Renal cortex interstitium (tissue), 11 donors: Measurements from ENCODE around the gene ARFGAP2. TPM values are rescaled to one million over a fixed set of nuclear protein-coding genes. Genes with fewer than 3 reads are reported as not detected.
A peak's percentile ranks its signal among the peaks of the same experiment; 100 is the strongest.

ENCODE experiments used
- DNase-seq, 11 donors: peaks; one replicate each; pipeline ENCODE4 v3.0.0-alpha.2; 2013; ENCODE audit warnings: low read depth in 9 of 11, low spot score in 4 of 11; ENCODE audit errors: extremely low read depth in 1 of 11
- polyA plus RNA-seq, 3 donors: library from polyadenylated mRNA; unstranded; fragments of 120-200 nt; gene quantifications; one replicate each; pipeline ENCODE4 v1.2.1, GENCODE V29; 2013; ENCODE audit not compliant: insufficient read length in 3 of 3

The ARFGAP2 gene
- polyA plus RNA-seq, 3 donors, result 80.8 to 93.3 (median 88.9) TPM

DNA sequence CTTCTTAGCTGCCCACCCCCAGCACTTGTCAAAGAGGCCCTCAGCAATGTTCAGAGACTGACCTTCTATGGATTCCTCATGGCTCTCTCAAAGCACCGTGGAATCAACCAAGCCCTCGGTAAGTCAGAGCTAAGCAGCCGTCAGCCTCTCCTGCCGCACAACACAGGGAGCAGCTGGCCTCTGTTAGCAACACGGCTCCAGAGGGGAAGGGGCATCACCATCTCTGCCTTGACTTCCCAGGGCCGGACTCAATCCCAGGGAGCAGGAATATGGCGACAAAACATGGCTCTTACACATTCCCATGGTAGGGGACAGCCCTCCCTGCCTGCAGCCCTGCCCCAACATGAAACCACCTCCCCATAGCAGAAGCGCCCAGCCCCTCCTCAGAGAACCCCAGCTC is 18.9 kb downstream of the ARFGAP2 start:
- no peak for DNase-seq

DNA sequence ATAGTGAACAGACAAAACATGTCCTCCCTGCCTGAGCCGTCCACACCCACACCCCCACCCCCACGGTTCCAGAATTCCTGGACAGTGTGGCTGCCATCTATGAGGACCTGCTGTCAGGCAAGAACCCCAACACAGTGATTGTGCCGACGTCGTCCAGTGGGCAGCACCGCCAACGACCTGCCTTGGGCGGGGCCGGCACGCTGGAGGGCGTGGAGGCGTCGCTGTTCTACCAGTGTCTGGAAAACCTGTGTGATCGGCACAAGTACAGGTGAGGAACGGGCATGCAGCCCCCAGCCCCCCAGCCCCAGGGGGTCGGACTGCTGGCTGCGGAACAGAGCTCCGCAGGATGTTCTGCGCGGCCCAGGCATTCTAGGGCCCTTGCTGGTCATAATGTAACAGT is 19.7 kb downstream of the ARFGAP2 start:
- no peak for DNase-seq

DNA sequence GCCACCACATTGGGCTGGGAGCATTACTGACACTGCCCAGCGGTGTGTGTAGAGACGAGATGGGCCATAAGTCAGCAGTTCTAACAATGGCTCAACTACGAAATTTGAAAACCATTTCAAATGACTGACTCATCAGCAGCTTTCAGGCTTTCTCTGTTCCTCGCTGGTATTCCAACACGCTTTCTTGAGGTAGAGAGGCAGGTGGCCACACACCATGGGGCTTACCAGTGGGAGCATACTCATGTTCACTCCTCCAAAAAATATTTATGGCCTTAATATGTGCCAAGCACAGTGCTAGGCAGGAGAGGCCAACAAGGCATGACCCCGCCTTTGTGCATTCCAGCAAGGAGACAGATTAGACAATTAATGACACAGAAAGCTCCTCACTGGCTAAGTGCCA is 20.3 kb downstream of the ARFGAP2 start:
- DNase-seq, result no peak

DNA sequence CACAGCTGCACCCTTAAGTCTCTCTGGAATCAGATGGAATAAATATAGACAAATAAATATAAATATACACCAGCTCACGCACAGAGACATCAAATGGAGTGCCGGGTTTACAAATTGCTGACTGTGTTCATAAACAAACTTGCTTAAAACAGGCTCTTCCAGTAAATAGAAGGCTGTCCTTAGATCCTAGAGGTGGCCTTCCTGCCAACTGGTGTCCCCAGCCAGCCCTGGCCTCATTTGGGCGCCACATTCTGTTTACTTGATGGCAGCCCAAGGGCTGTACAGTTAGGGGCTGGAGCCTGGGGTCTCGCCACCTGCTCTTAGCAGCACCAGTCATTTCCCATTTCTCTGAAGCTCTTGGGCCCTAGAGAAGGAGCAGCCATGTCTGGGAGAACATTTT is 20.8 kb downstream of the ARFGAP2 start:
- no peak for DNase-seq

DNA sequence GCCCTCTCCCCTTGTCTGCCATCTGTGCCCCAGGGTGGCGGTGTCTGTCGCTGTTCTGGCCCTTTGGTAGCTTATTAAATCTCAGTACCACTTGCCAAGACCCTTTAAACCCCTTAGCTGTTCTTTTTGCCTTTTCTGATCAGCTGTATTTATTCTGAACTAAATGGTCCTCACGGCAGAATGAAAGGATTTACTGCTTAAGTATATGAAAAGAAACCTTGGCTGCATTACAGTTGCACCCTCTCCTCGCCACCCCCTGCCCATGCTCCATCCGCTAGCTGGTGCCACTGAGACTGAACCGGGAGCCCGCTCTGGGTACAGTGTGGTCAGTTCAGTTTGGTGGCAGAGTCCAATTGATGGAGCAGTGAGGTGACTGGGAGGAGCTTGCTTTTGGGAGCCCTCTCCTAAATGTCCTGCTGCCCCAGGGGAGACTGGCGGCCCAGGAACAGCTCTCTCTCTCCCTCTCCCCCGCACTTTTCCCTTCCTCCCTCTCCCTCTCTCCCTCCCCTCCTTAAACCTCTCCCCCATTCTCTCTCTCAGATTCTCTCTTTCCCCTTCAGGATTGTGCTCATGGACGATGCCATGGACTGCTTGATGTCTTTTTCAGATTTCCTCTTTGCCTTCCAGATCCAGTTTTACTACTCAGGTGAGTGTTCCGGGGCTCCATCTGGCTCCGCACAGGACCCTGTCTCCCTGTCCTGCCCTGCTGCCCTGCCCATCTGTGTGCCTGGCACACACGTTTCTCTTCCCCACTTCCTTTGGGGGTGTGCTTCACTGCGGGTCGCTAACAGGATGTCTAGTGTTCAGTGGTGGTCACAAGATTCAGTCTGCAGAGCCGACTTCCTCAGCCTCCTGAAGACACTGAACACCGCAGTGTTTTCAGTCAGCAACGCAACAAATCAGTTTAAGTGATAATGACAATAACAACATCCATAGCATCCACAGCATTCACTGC is 21.8 kb downstream of the ARFGAP2 start:
- DNase-seq, result no peak

DNA sequence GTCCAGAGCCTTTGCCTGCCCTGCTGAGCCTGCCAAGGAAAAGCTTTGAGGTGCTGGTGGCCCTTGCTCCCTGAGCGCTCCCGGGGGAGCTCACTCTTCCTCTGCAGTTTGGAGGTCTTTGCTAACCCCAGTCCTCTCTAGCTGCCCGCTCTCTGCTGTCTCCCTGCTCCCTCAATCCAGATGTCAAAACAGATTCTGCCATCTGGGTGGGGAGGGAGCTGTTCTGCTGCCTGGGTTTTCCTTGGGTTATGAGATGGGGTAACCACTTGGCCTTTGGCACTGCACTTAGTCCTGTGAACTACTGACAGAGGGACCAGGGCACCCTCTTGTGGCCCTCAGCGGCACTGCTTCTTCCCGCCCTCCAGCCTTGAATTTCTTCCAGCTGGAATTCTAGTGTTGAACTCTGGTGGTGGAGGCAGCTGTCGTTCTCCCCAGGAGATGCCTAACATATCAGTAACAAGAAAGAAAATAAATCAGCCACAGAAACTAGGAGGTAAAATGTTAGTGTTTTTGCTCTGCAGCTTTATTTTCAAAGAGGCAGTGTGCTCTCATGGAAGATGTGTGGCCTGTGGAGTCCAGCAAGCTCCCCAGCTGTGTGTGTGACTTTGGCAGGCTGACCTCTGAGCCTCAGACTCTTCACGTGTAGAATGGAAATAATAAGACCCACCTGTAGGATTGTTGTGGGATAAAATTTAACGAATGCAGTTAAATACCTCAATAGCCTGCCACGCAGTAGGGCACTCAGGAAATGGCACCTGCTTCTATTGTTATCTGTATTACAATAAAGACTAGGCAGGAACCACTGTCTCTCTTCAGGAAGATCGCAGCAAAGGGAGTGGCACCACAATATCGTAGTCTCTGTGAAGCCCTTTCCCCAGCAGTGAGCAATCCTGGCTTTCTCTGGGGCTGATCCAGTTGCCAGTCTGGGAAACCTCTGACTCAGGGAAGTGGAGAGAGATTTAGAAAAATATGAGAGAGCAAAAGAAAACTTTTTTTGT is 23.4 kb downstream of the ARFGAP2 start:
- peak; percentile 53 to 76 (median 68) for DNase-seq

DNA sequence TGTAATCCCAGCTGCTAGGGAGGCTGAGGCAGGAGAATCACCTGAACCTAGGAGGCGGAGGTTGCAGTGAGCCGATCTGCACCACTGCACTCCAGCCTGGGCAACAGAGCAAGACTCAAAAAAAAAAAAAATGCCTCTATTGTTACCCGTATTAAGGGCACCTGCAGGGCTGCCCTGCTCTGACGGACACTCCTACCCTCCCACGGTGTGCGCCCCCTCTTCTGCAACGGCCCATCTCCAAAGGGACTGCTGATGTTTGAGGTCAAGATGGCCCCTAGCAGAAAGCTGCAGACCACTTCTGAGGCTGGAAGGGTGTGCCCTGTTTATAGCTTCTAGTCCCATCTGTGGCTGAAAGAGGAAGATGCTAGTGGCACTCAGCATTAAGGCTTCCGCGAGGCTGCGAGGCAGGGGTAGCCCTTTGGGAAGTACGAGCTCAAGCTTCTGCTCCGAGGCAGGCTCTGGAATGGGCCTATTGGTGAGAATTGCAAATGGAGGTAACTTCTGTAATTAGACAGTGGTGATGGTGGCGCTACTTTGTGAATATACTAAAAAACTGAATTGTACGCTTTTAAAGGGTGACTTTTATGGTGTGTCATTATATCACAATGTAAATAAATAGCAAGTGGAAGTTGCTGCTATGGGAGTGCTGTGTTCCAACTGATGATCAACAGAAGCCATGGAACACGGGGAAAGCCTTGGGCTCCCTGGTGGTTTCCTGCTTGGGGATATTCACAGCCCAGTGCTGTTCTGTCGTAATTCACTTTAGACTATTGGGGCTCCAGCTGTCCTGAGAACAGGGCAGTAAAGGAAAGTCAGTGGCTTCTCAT is 24.3 kb downstream of the ARFGAP2 start:
- no peak for DNase-seq

DNA sequence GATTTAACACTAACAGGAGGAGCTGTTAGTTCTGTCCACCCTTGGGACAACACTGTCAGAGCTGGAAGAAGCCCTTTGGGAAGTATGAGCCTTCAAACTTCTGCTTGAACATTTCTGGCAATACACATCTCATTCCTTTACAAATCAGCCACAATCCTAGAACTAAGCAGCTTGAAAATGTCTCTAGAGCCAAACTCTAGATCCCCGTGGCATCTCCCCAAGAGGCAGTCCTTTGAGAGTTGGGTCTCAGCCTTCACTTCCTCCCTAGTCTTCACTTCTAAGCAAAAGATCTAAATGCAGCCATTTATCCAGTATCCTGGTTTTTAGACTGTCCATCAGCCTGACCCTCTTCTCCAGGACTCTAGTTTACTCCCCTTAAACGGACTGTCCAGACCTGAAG is 26.9 kb downstream of the ARFGAP2 start:
- DNase-seq, result no peak

DNA sequence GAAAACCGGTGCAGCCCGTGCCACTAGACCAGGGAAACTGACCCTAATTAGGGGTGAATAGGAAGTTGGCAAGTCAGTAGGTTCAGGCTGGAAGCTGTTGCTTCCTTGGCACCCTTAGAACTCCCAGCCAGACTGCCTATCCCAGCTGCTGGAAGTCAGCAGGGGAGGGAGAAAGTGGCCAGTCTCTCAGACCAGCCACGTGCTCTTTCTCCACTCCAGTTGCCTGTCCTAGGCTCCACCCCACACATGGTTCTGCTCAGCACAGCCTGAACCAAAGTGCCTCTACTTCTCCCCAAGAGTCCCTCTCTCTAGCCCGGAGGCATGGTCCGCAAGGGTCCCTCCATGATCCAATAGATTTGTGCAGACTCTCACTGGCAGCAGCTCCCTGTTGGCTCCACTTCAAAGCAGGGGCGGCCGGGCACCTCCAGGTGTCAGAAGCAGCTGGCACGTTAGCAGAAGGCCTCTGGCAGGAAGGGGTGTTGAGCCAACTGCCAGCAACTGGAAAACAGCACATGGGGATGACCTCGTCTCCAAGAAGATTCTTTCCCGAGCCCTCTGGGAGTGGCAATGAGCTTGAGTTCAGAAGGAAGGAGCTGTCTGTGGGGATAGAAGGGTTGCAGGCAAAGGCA is 27.7 kb downstream of the ARFGAP2 start:
- DNase-seq, result no peak

DNA sequence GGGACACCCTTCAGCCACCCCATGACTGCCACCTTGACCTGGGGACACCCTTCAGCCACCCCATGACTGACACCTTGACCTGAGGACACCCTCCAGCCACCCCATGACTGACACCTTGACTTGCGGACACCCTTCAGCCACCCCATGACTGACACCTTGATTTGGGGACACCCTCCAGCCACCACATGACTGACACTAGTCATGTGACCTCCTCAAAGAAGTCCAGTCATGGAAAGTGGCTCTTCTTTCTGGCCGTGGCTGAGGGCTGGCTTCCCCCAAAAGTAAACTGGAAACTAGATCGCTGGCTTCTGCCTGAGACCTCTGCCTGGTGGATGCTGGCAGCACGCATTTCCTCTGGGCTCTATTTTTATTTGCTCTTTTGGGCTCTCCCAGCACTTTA is 28.4 kb downstream of the ARFGAP2 start:
- no peak for DNase-seq

DNA sequence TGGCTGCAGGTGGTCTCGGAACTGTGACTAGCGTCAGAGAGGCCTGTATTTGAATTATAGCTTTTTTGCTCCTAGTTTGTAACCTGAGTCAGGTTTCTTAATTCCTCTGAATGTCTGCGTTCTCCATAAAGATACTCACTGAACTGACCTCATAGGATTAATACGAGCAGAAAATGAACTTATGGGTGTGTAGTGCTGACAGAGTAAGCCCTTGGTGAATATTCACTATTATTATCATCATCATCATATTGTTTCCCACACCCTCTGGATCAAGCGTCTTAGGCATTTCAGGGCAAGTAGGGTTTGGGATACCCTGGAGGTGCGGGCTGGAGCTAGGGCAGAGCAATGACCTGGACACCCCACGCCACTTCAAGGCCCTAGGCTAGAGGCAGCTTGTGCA is 29.0 kb downstream of the ARFGAP2 start:
- DNase-seq, result no peak

DNA sequence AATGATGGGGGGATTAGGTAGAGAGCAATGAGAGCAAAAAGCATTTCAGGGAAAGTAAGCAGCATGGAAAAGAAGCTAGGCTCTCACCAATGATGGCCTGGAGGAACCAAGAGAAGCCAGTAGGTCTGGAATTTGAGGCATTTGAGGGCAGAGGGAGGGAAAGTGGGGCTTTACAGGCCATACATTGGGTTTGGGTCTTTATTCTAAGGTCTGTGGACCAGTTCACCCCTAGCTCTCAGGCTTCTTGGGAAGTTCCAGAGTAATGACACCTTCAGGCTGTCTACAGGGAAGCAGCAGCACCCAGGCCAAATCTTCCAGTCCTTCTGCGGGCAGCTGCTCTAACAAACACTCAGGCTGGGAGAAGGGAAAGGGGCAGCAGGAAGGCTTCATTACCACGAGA is 29.4 kb downstream of the ARFGAP2 start:
- DNase-seq, result no peak

DNA sequence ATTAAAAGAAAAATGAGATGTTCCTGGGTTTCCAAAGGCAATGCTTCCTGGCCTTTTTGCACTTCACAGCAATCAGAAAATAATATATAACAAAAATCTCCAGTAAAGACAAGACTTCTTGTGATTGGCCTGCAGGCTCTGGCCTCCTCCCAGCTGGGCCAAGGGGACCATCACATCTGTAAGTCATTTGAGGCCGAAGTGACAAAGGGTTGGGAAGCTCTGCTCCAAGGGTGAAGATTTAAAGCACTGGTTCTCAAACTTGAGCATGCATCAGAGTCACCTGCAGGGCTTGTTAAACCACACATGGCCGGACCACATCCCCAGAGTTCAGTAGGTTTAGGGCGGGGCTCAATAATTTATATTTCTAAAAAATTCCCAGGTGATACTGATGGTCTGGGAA is 32.1 kb downstream of the ARFGAP2 start:
- DNase-seq, result no peak

DNA sequence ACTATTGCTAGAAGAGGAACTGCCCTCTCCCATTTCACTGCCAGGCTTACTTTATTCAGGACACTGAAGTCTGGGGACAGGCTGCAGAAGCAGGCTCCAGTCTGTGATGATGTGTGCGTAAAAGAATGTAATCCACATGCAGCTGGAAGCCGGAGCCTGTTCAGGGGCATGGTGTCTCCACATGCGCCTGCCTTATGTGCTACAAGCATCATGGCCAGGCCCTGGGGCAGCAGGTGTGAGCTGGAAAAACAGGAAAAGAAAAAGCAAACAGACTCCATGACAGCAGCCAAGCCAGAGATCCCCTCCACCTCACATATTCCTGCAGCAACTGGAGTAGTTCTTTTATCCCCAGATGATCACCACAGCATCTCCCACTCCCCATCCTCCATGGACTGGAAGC is 33.4 kb downstream of the ARFGAP2 start:
- no peak for DNase-seq

DNA sequence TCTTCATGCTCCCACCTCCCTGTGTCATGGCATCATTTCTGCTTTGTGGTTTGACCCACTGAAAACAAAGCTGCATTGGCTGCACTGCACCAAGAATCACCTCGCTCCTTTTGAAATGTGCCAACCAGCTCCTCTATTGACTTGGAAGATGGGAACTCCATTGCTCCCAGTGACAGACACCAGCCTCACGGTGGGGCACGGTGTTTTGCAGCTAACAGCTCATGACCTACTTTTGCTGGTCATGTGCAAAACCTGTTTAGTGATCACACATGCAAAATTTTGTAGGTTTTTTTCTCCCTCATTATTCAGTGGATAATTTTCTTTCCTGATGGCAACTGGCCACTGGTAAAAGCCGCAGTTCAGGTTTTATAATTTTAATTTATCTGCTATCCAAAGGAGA is 36.8 kb downstream of the ARFGAP2 start:
- DNase-seq, result no peak

DNA sequence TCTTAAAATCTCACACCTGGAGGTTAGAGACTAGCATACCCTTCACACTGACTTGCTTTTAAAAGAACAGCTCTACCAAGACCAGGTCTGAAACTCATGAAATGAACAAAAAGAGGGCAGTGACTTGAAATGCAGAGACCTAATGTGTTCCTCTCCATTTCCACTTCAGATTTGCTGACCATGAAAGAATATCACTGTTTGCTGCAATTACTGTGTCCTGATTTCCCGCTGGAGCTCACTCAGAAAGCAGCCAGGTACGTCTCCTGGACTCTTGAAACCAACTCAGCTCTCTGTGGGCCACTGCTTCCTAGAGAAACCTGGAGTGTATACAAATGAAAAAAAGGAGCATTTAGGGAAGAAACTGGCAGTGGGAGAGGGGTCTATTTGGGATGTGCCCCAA is 39.2 kb downstream of the ARFGAP2 start:
- DNase-seq, result no peak

DNA sequence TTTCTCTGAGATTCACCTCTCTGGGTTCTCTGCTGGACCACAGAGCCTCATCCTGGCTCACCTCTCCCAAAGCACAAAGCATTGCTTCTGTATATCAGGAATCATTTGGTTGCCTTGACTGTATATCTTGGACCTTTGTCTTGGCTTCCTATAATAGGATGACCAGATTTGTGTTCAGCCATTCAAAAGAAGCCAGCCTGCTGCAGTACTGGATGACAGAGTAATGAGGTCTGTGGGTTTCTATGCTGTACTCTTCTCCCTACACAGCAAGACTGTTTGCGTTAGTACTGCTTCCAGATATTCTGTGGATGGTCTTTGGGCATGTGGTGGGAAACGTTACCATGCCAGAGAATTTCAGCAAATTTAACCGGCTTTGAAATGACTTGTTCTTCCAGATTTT is 39.8 kb downstream of the ARFGAP2 start:
- no peak for DNase-seq

DNA sequence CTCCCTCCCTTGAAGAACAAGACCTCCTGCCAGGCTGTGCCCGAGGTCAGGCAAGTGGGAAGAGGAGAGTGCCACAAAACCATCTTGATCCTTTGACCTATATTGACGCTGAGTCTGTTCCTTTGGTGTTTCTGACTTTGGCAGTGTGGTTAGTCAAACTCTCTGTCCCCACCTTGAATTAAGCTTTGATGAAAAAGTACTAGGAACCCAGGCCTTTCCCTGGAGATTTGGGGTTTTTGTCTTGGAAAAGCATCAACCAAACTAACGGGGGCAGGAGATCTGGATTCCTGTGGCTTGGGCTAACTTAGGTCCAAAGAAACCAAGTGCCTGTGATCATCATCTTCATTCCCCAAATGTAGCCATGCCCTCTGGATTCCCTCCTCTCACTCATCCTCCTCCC is 40.4 kb downstream of the ARFGAP2 start:
- no peak for DNase-seq

DNA sequence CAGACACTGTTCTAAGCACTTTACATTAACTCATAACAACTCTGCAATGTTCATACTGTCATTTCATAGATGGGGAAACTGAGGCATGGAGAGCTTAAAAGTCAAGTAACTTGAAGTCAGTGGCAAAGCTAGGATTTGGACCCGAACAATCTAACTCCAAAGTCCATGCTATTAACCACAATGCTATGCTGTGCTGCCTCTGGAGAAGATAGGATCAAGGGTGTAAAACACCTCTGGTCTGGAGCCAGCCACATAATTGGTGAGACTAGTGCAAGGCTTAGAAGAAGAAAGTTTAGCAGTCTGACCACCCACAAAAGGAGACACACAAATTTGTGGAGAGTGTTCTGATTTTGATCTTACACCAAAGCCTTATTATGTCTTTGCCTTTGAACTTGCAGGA is 43.7 kb downstream of the ARFGAP2 start:
- no peak for DNase-seq
